ENCODE results near the gene DPAGT1. TPM values are rescaled to one million over a fixed set of nuclear protein-coding genes. Genes with fewer than 3 reads are reported as not detected.

DPAGT1 gene
- total and polyA plus RNA-seq, 2 of the 8 experiments (the other 6 are each of a cell fraction or from before 2014, with no cell fraction given) = 59.8 to 236 TPM

GRCh38 chr11:119115484-119116234 is 14.0 kb upstream of the DPAGT1 start (continued):
- TF ChIP-seq, protein P1, sequence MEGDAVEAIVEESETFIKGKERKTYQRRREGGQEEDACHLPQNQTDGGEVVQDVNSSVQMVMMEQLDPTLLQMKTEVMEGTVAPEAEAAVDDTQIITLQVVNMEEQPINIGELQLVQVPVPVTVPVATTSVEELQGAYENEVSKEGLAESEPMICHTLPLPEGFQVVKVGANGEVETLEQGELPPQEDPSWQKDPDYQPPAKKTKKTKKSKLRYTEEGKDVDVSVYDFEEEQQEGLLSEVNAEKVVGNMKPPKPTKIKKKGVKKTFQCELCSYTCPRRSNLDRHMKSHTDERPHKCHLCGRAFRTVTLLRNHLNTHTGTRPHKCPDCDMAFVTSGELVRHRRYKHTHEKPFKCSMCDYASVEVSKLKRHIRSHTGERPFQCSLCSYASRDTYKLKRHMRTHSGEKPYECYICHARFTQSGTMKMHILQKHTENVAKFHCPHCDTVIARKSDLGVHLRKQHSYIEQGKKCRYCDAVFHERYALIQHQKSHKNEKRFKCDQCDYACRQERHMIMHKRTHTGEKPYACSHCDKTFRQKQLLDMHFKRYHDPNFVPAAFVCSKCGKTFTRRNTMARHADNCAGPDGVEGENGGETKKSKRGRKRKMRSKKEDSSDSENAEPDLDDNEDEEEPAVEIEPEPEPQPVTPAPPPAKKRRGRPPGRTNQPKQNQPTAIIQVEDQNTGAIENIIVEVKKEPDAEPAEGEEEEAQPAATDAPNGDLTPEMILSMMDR (IDR thresholded peaks at IDR 0.05; ENCODE audit: control extremely low read depth in 1 of 3, insufficient read depth in 1 of 3, low read depth in 1 of 3, low read length in 3 of 3) = no peak
- TF ChIP-seq TAF7 (optimal IDR thresholded peaks at IDR 0.05; ENCODE audit: borderline replicate concordance, low read depth, low read length) (no peak), EGR1 (IDR thresholded peaks at IDR 0.05; ENCODE audit: borderline replicate concordance, low read depth, low read length) (no peak), SRF (IDR thresholded peaks at IDR 0.05; ENCODE audit: low read depth, low read length) (no peak), KDM4A (IDR thresholded peaks at IDR 0.05; ENCODE audit: low read depth, low read length, severe bottlenecking) (no peak), CHD1 (IDR thresholded peaks at IDR 0.05; ENCODE audit: low read depth, low read length) (no peak), PHF8 (conservative IDR thresholded peaks at IDR 0.05; ENCODE audit: low read depth, low read length) (no peak)
